NCI-H510A treated with DMSO at 0.1 percent for 48 hours (cell line): Measurements from ENCODE around the gene CNPY1.
"Not testable (repeated sequence)": the region's sequence is repeated elsewhere in the genome, so short reads cannot be mapped to it uniquely, and the experiment has no call there.

Experiments used
- DNase-seq: peaks from one replicate; lab custom pipeline; 2025; lab: John Stamatoyannopoulos, UW

Gene CNPY1

GRCh38 chr7:155546449-155546848 lies at the start of gene CNPY1:
Gene CNPY1 (minus strand): TSS chr7:155546559. CDS start chr7:155545929, 630 bp downstream.
- not testable (repeated sequence) for DNase-seq

GRCh38 chr7:155594961-155595366 lies 48.6 kb upstream of the CNPY1 start:
- DNase-seq, result no peak

- DNase-seq, result no peak
Measured at GRCh38 chr7:155594163-155594732, 47.9 kb upstream of the CNPY1 start.

- no peak for DNase-seq
Measured at GRCh38 chr7:155593461-155594162, 47.3 kb upstream of the CNPY1 start.

- DNase-seq, result no peak
Measured at GRCh38 chr7:155591055-155591775, 44.9 kb upstream of the CNPY1 start.

GRCh38 chr7:155590215-155591018 lies 44.1 kb upstream of the CNPY1 start:
- DNase-seq, result no peak

GRCh38 chr7:155589001-155589980 lies 42.9 kb upstream of the CNPY1 start:
- no peak for DNase-seq

- DNase-seq, result no peak
Measured at GRCh38 chr7:155588468-155588998, 42.2 kb upstream of the CNPY1 start.

- no peak for DNase-seq
Measured at GRCh38 chr7:155587486-155587885, 41.1 kb upstream of the CNPY1 start.

- no peak for DNase-seq
Measured at GRCh38 chr7:155586843-155587440, 40.6 kb upstream of the CNPY1 start.

GRCh38 chr7:155585951-155586350 lies 39.6 kb upstream of the CNPY1 start:
- no peak for DNase-seq

- DNase-seq, result no peak
Measured at GRCh38 chr7:155585532-155585895, 39.2 kb upstream of the CNPY1 start.

- no peak for DNase-seq
Measured at GRCh38 chr7:155584763-155585531, 38.6 kb upstream of the CNPY1 start.

- no peak for DNase-seq
Measured at GRCh38 chr7:155584261-155584660, 37.9 kb upstream of the CNPY1 start.

GRCh38 chr7:155583636-155584035 lies 37.3 kb upstream of the CNPY1 start:
- DNase-seq, result no peak

- DNase-seq, result no peak
Measured at GRCh38 chr7:155581954-155582353, 35.6 kb upstream of the CNPY1 start.

GRCh38 chr7:155581107-155581830 lies 34.9 kb upstream of the CNPY1 start:
- no peak for DNase-seq

GRCh38 chr7:155580367-155580766 lies 34.0 kb upstream of the CNPY1 start:
- no peak for DNase-seq

GRCh38 chr7:155579565-155579964 lies 33.2 kb upstream of the CNPY1 start:
- no peak for DNase-seq
